ENCODE data around the gene CLCF1.
A peak's percentile ranks its signal among the peaks of the same experiment; 100 is the strongest.

Gene CLCF1

DNA sequence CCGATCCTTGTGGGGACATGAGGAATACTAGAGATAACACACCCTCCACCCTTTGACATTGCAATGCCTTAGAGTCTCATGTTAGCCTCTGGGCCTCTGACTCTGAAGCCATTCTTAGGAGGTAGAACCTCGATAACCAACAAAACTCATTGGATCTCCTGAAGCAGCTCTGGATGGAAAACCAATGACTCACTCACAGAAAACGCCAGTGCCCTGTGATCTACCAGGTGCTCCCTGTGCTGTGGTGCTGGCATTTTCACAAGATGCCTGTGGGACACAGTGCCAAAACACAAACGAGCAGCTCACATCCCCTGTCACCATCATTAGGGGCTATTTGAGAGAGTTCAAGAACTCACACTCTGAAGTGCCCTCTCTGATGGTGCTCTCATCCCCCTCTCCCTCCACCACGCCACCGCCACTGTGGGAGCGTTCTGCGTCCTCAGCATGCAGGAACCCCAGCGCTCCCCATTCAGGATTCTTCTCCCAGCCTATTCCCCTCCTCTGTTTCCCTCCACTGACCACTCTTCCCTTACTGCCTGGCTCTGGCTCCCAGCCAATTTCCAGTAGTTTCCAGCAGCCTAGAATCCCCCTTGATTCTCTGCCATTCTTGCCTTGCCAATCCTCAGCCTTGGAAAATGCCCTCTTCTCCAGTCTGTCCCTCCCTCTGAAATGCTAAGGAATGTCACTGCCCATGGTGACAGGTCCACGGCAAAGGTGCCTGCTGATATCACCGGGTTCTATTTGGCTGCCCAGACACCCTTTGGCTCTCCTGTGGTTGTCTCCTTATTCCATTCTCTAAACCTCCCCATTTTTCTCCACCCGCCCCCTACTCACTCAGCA, 15.3 kb downstream of the CLCF1 start:
- Histone ChIP-seq H3K27me3 (ENCODE audit: insufficient read depth, low read depth) (no peaks in the 10 kb centered on the region), H3K27ac (no peak overlapping the region), H3K4me1 (ENCODE audit: low read depth, poor library complexity, severe bottlenecking) (peaks cover 34% of the 10 kb centered on the region), H3K36me3 (ENCODE audit: insufficient read depth) (no peaks in the 10 kb centered on the region), H3K79me2 (ENCODE audit: insufficient read depth, low read depth) (no peaks in the 10 kb centered on the region), H2AFZ (ENCODE audit: low read depth) (no peak overlapping the region), H3K9ac (no peak overlapping the region), H3K4me2 (no peak overlapping the region), H3K4me3 (IDR thresholded peaks at IDR 0.05; ENCODE audit: insufficient read depth, low read depth, low read length) (no peak overlapping the region), H4K20me1 (ENCODE audit: insufficient read depth) (no peaks in the 10 kb centered on the region)
- no peak for TF ChIP-seq CTCF (conservative IDR thresholded peaks at IDR 0.05; ENCODE audit: low read depth, low read length)

DNA sequence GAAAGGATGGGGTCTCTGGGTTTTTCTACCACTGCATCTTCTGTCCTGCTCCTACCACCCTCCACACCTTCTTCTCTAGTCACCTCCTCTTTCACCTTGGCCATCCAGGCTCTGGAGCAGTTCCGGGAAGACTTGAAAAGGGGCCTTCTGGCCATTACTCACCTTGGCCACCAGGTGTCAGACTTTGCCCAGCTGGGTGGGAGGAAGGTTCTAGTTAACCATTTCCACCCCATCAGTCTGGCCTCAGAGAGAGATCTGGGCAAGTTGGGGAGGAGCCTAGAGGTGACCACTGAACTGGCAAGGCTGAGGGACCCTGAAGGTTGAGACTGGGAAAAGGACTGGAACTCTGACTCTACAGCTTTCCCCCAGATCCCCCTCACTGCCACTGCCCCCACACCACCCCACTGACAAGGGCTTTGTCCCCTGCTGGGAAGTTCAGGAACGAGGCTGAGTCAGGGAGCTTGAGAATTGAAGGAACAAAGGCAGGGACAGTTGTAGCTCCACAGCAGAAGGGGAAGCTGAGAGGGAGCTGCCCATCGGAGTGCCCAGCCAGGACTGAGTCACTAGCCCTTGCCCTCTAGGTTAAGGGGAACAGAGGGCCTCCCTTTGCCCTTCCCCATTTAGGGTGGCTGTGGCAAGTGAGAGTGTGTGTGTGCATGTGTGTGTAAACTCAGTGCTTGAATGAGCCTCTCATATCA, 16.4 kb downstream of the CLCF1 start:
- Histone ChIP-seq H4K20me1 (ENCODE audit: insufficient read depth) (no peaks in the 10 kb centered on the region), H3K27me3 (ENCODE audit: insufficient read depth, low read depth) (no peaks in the 10 kb centered on the region), H3K36me3 (ENCODE audit: insufficient read depth) (no peaks in the 10 kb centered on the region), H2AFZ (ENCODE audit: low read depth) (peak overlapping the region; percentile 60; the same call in 1 of the 2 replicates), H3K27ac (no peak overlapping the region), H3K4me1 (ENCODE audit: low read depth, poor library complexity, severe bottlenecking) (peaks cover 41% of the 10 kb centered on the region), H3K4me3 (IDR thresholded peaks at IDR 0.05; ENCODE audit: insufficient read depth, low read depth, low read length) (no peak overlapping the region), H3K79me2 (ENCODE audit: insufficient read depth, low read depth) (no peaks in the 10 kb centered on the region), H3K9ac (peak overlapping the region; percentile 5; the same call in 1 of the 2 replicates), H3K4me2 (peak overlapping the region; percentile 83)
- TF ChIP-seq CTCF (conservative IDR thresholded peaks at IDR 0.05; ENCODE audit: low read depth, low read length): peak; percentile 94

GRCh38 chr11:67356387-67356863, 17.0 kb downstream of the CLCF1 start:
- no peak for TF ChIP-seq CTCF (conservative IDR thresholded peaks at IDR 0.05; ENCODE audit: low read depth, low read length)
- H3K9ac ChIP-seq: peak overlapping the region; percentile 5; the same call in 1 of the 2 replicates
- no peak overlapping the region for H3K27ac ChIP-seq
- no peak overlapping the region for H3K4me3 ChIP-seq (IDR thresholded peaks at IDR 0.05; ENCODE audit: insufficient read depth, low read depth, low read length)
- no peaks in the 10 kb centered on the region for H3K79me2 ChIP-seq (ENCODE audit: insufficient read depth, low read depth)
- peak overlapping the region; percentile 60; the same call in 1 of the 2 replicates for H2AFZ ChIP-seq (ENCODE audit: low read depth)
- peaks cover 45% of the 10 kb centered on the region for H3K4me1 ChIP-seq (ENCODE audit: low read depth, poor library complexity, severe bottlenecking)
- no peaks in the 10 kb centered on the region for H4K20me1 ChIP-seq (ENCODE audit: insufficient read depth)
- no peaks in the 10 kb centered on the region for H3K27me3 ChIP-seq (ENCODE audit: insufficient read depth, low read depth)
- peak overlapping the region; percentile 83 for H3K4me2 ChIP-seq
- H3K36me3 ChIP-seq (ENCODE audit: insufficient read depth): no peaks in the 10 kb centered on the region

DNA sequence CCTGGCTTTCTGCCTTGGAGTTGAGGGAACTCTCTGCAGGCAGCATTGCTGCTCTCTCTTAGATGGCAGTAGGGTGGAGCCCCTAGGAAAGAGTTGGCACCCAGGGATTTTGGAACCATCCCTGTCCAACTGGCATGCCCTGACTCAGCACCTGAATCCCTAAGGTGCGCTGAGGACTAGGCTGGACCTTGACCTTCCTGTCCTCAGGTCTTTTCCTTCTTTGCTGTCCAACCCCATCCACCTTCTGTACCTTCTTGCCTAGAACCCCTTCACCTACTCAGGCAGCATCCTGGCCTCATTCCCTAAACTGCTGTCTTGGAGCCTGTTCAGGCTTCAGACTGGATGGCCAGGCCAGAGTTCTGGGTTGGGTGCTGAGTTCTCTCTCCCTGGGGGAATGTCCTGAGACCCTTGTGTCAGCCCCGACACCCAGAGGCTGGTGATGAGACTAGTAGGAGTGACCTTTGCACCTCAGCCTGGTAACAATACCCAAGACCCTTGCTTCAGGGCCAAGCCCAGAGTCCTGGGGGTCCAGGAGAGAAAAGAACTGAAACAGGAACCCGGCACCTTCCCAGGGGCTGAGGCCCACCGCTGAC, 17.5 kb downstream of the CLCF1 start:
- Histone ChIP-seq H3K4me2 (0 out of 2 replicates have a peak overlapping the region, but pooled peaks have one; percentile 83), H3K4me1 (ENCODE audit: low read depth, poor library complexity, severe bottlenecking) (peaks cover 50% of the 10 kb centered on the region), H3K9ac (peak overlapping the region; percentile 5; the same call in 1 of the 2 replicates), H3K27me3 (ENCODE audit: insufficient read depth, low read depth) (no peaks in the 10 kb centered on the region), H3K36me3 (ENCODE audit: insufficient read depth) (no peaks in the 10 kb centered on the region), H4K20me1 (ENCODE audit: insufficient read depth) (no peaks in the 10 kb centered on the region), H2AFZ (ENCODE audit: low read depth) (peak overlapping the region; percentile 60; the same call in 1 of the 2 replicates), H3K79me2 (ENCODE audit: insufficient read depth, low read depth) (no peaks in the 10 kb centered on the region), H3K4me3 (IDR thresholded peaks at IDR 0.05; ENCODE audit: insufficient read depth, low read depth, low read length) (no peak overlapping the region), H3K27ac (no peak overlapping the region)
- TF ChIP-seq CTCF (conservative IDR thresholded peaks at IDR 0.05; ENCODE audit: low read depth, low read length): no peak
